Measurements from ENCODE around the gene ARL15. TPM values are rescaled to one million over a fixed set of nuclear protein-coding genes. Genes with fewer than 3 reads are reported as not detected.
A peak's percentile ranks its signal among the peaks of the same experiment; 100 is the strongest.

Gene ARL15
- total and polyA plus RNA-seq, 9 of the 15 experiments (the other 6 are each of a cell fraction or from before 2014, with no cell fraction given): 18.5 to 80.4 (median 57.0) TPM

DNA sequence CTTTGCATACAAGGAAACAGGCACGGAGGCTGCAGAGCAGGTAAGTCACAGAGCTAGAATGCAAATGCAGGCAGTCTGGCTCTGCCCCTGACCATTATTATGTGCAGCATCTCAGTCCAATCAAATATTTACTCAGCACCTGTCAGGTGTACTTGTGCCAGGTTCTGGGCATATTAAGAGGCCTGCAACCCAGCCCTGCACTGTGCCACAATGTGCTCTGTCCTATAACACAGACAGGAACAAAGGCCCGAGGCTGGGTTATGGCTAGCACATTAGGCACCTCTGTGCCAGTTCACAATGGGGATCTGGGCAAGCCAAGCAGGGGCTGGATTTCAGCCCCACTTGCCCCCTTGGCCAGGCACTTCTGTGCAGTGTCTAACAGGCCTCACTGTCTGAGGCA lies 14.0 kb downstream of the ARL15 start:
- POLR2A ChIA-PET: interaction anchor here (0.7 to 6.9 kb wide), 5 partner anchors 10 to 1724 kb away, joined by 3 to 58 read pairs (median 4); partner anchors contain the start of gene ARL15
- in situ Hi-C loops (cut with MboI) (no loop called here), intact Hi-C loops (cut with micrococcal nuclease) (no loop called here)
- FAIRE-seq: no peak
- H4K20me1 ChIP-seq (replicated peaks; ENCODE audit: control insufficient read depth, insufficient read depth, low read length): peaks cover 31% of the 10 kb centered on the region
- no peaks in the 10 kb centered on the region for H3K27me3 ChIP-seq (ENCODE audit: control insufficient read depth in 2 of 2, insufficient read depth in 2 of 2, low read length in 2 of 2)
- H3K36me3 ChIP-seq (ENCODE audit: control insufficient read depth, insufficient read depth, low read length): no peaks in the 10 kb centered on the region; the same call in 2 of the 3 replicates
- 54% methylated on average over 2 of the region's 2 CpGs for WGBS (ENCODE audit: insufficient coverage, low coverage, missing lambda C conversion rate)
- H3K27ac ChIP-seq (ENCODE audit: extremely low read depth, low read depth, low read length): no peak overlapping the region; the same call in 2 of the 3 replicates
- TF ChIP-seq ZNF134 (CRISPR knock-in tag; conservative IDR thresholded peaks at IDR 0.05) (no peak), ZNF408 (CRISPR knock-in tag; IDR thresholded peaks at IDR 0.05; ENCODE audit: low read depth) (no peak), ZFX (CRISPR knock-in tag; IDR thresholded peaks at IDR 0.05) (0 out of 2 replicates have a peak, but pooled peaks have one; percentile 22), XRCC5 (IDR thresholded peaks at IDR 0.05; ENCODE audit: low read depth, low read length) (no peak), NCOA2 (IDR thresholded peaks at IDR 0.05; ENCODE audit: partially characterized antibody in 2 of 2) (no peak), ZNF311 (CRISPR knock-in tag; IDR thresholded peaks at IDR 0.05) (no peak)
- no peak overlapping the region for H2AFZ ChIP-seq (ENCODE audit: low read depth, low read length)
- peak overlapping the region; percentile 46 for H3K4me2 ChIP-seq (ENCODE audit: insufficient read depth, low read length)
- no TSS peak for BruUV-seq (replicated peaks)
- H3K9me1 ChIP-seq (ENCODE audit: control insufficient read depth, insufficient read depth, low read length): peaks cover 3% of the 10 kb centered on the region
- H3K4me1 ChIP-seq (replicated peaks in 1 of 2; ENCODE audit: control insufficient read depth in 2 of 2, insufficient read depth in 2 of 2, low read length in 2 of 2): peaks cover 13 to 44% of the 10 kb centered on the region in 2 experiments
- peak overlapping the region in 1 of 2 experiments; percentile 38; a peak in 1 of 4 replicates for H3K9ac ChIP-seq (ENCODE audit: insufficient read depth in 1 of 2, low read depth in 2 of 2, low read length in 2 of 2)
- peaks cover 98% of the 10 kb centered on the region for H3K79me2 ChIP-seq (ENCODE audit: control insufficient read depth, insufficient read depth, low read length)
- H3K9me3 ChIP-seq (replicated peaks; ENCODE audit: control insufficient read depth, insufficient read depth, low read depth, low read length): no peaks in the 10 kb centered on the region
- DNase-seq (ENCODE audit: extremely low read depth in 1 of 4, low spot score in 3 of 4): no peak
- CTCF ChIA-PET (ENCODE audit: low intra/inter-chr PET ratio): no interaction called here
- no peak overlapping the region for H3K4me3 ChIP-seq
- peak; percentile 24 for ATAC-seq

Data from K562 (cell line).